HL-60 (cell line): Measurements from ENCODE around the gene HESX1.

Experiments
- DNase-seq, 2 experiments: peaks; one replicate each; pipeline ENCODE4 v3.0.0-alpha.2; 2010 to 2020; ENCODE audit warnings: low read depth in 1 of 2, low spot score in 1 of 2
- H3K27ac ChIP-seq: fragments of 250-450 bp; sonication (Bioruptor Pico); replicated peaks from 2 replicates; pipeline ENCODE4 v1.5.1; 2020; ENCODE audit warnings: mild to moderate bottlenecking, moderate library complexity
- H3K27me3 ChIP-seq: fragments of 250-450 bp; sonication (Bioruptor Pico); 2 replicates; pipeline ENCODE4 v1.5.1; 2021; ENCODE audit warnings: mild to moderate bottlenecking, moderate library complexity; ENCODE audit not compliant: insufficient read depth, poor library complexity, severe bottlenecking
- H3K4me3 ChIP-seq: replicated peaks from 2 replicates; pipeline ENCODE4 v1.5.1; 2011; ENCODE audit warnings: mild to moderate bottlenecking, control low read depth, low read length; ENCODE audit not compliant: insufficient read depth
- GABPA ChIP-seq: IDR thresholded peaks from 2 replicates; pipeline ENCODE4 v1.6.1; 2012; ENCODE audit warnings: low read depth
- POLR2AphosphoS5 ChIP-seq: IDR thresholded peaks from 2 replicates; pipeline ENCODE4 v1.6.1; 2012; ENCODE audit warnings: low read depth
- SPI1 ChIP-seq: IDR thresholded peaks from 2 replicates; pipeline ENCODE4 v1.6.1; 2012; ENCODE audit warnings: low read depth, mild to moderate bottlenecking, borderline replicate concordance
- TF ChIP-seq, protein P1 (sequence below): IDR thresholded peaks from one replicate; pipeline ENCODE4 v1.5.1; 2011; ENCODE audit warnings: low read length, control low read depth, inconsistent platforms; ENCODE audit not compliant: insufficient read depth
- TF ChIP-seq, protein P2 (sequence below): IDR thresholded peaks from 2 replicates; pipeline ENCODE4 v1.6.1; 2012; ENCODE audit warnings: low read depth; ENCODE audit not compliant: insufficient replicate concordance

Gene HESX1

GRCh38 chr3:57168151-57168550 lies 31.6 kb downstream of the HESX1 start:
- Histone ChIP-seq H3K27me3 (peaks cover 32% of the 10 kb centered on the region), H3K4me3 (no peak overlapping the region), H3K27ac (no peak overlapping the region)
- no peak for DNase-seq
- TF ChIP-seq, protein P1, sequence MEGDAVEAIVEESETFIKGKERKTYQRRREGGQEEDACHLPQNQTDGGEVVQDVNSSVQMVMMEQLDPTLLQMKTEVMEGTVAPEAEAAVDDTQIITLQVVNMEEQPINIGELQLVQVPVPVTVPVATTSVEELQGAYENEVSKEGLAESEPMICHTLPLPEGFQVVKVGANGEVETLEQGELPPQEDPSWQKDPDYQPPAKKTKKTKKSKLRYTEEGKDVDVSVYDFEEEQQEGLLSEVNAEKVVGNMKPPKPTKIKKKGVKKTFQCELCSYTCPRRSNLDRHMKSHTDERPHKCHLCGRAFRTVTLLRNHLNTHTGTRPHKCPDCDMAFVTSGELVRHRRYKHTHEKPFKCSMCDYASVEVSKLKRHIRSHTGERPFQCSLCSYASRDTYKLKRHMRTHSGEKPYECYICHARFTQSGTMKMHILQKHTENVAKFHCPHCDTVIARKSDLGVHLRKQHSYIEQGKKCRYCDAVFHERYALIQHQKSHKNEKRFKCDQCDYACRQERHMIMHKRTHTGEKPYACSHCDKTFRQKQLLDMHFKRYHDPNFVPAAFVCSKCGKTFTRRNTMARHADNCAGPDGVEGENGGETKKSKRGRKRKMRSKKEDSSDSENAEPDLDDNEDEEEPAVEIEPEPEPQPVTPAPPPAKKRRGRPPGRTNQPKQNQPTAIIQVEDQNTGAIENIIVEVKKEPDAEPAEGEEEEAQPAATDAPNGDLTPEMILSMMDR = no peak
- TF ChIP-seq, protein P2, sequence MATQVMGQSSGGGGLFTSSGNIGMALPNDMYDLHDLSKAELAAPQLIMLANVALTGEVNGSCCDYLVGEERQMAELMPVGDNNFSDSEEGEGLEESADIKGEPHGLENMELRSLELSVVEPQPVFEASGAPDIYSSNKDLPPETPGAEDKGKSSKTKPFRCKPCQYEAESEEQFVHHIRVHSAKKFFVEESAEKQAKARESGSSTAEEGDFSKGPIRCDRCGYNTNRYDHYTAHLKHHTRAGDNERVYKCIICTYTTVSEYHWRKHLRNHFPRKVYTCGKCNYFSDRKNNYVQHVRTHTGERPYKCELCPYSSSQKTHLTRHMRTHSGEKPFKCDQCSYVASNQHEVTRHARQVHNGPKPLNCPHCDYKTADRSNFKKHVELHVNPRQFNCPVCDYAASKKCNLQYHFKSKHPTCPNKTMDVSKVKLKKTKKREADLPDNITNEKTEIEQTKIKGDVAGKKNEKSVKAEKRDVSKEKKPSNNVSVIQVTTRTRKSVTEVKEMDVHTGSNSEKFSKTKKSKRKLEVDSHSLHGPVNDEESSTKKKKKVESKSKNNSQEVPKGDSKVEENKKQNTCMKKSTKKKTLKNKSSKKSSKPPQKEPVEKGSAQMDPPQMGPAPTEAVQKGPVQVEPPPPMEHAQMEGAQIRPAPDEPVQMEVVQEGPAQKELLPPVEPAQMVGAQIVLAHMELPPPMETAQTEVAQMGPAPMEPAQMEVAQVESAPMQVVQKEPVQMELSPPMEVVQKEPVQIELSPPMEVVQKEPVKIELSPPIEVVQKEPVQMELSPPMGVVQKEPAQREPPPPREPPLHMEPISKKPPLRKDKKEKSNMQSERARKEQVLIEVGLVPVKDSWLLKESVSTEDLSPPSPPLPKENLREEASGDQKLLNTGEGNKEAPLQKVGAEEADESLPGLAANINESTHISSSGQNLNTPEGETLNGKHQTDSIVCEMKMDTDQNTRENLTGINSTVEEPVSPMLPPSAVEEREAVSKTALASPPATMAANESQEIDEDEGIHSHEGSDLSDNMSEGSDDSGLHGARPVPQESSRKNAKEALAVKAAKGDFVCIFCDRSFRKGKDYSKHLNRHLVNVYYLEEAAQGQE = no peak
- no peak for TF ChIP-seq GABPA

DNA sequence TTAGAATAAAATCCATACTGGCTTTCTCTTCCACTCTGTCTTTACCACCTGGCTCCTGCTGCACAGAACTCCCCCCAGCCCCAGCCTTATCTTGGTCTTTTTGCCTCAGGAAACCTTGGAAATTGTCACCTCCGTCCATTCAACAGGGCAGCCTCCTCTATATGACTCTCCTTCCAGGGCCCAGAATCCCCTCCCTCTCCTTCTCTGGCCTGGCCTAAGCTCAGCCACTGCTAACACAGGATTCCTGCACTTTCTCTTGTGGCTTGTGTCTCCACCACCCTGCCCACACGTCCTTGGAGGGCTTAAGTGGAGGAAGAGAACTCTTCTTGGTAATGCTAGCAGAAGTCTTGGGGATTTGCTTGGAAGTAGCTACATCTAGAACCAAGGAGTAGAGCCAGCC lies 33.1 kb downstream of the HESX1 start:
- DNase-seq = no peak
- TF ChIP-seq SPI1 (no peak), POLR2AphosphoS5 (no peak), GABPA (no peak)
- TF ChIP-seq, protein P1 = no peak
- TF ChIP-seq, protein P2 = no peak
- no peak overlapping the region for H3K4me3 ChIP-seq
- H3K27me3 ChIP-seq = peaks cover 36% of the 10 kb centered on the region
- no peak overlapping the region for H3K27ac ChIP-seq

DNA sequence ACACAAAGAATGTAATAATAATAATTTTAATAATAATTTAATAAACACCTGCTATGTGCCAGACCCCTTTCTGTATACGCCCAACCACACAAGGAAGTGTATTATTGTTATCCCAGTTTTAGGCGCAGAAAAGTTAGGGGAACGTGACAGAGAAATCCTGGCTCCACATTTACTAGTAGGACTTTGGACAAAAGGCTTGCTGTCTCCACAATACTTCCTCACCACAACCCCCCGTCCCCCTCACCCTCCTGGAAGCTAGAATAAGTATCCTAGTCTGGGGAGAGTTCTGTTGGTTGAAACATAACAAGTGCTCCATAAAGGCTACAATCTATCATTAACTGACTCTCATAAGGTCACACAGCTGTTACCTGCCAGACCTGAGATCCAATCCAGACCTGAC lies 34.1 kb downstream of the HESX1 start:
- no peak for DNase-seq
- H3K27me3 ChIP-seq = peaks cover 36% of the 10 kb centered on the region
- no peak overlapping the region for H3K27ac ChIP-seq
- no peak overlapping the region; the same call in 1 of the 2 replicates for H3K4me3 ChIP-seq
- TF ChIP-seq GABPA = no peak
- TF ChIP-seq, protein P1 = no peak
- TF ChIP-seq SPI1 = no peak
- TF ChIP-seq, protein P2 = no peak
